Esophagus mucosa (tissue), 1 donor: Measurements from ENCODE around the gene SLC2A5. TPM values are rescaled to one million over a fixed set of nuclear protein-coding genes. Genes with fewer than 3 reads are reported as not detected.
"Not testable (repeated sequence)": the region's sequence is repeated elsewhere in the genome, so short reads cannot be mapped to it uniquely, and the experiment has no call there.

Experiments
- ATAC-seq: fragments of 200-7000 bp; cut with Tn5 transposase; one replicate; pipeline ENCODE4 v1.9.1; 2020
- total RNA-seq: library from RNA; stranded (reverse); gene quantifications from one replicate; pipeline ENCODE4 v1.2.4, GENCODE V29; 2023
- donor health status: DM: yes; HTN: yes; CAD: no.

SLC2A5 gene
- total RNA-seq, 1 donor from 2014 or later: 5.9 TPM

GRCh38 chr1:9033363-9033762, 36.1 kb downstream of the SLC2A5 start:
- no peak for ATAC-seq

DNA sequence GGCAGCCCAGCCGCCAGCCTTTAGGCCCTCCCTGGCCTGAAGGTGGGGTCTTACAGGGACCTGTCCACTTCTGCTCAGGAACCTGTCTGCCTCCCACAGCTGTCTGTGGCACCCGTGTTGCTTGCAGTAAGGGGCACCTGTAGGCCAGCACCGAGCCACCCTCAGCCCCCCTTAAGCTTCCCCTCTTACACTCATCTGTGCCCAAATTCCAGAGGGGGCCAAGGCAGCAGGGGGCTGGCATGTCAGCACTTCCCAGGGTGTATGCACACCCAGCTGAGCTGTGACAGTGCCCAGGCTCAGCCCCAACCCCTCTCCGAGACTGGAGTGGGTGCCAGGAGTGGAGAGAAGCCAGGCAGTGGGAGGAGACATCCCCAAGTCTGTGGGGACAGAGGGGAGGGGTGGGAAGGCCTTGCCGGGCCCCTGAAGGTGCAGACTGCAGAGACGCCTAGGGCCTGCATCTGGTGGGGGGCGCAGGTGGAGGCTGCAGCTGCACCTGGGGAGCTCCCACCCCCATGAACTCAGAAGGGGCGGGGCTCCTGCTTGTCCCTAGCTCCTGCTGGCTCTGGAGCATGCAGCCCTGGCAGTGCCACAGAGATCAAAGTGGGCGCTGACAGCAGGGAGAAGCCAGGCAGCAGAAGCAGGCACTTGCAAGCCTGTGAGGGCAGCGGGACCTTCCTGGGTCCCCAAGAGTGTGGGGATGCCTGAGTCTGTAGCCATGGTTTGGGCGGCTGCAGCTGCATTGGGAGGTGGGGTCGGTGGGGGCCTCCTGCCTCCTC, 37.8 kb downstream of the SLC2A5 start:
- ATAC-seq: peak; percentile 21

GRCh38 chr1:9031077-9031476, 38.4 kb downstream of the SLC2A5 start:
- ATAC-seq: not testable (repeated sequence)

- ATAC-seq: no peak
Observed at GRCh38 chr1:9028921-9029705, 40.3 kb downstream of the SLC2A5 start.

GRCh38 chr1:9027307-9027706, 42.1 kb downstream of the SLC2A5 start:
- ATAC-seq: no peak

DNA sequence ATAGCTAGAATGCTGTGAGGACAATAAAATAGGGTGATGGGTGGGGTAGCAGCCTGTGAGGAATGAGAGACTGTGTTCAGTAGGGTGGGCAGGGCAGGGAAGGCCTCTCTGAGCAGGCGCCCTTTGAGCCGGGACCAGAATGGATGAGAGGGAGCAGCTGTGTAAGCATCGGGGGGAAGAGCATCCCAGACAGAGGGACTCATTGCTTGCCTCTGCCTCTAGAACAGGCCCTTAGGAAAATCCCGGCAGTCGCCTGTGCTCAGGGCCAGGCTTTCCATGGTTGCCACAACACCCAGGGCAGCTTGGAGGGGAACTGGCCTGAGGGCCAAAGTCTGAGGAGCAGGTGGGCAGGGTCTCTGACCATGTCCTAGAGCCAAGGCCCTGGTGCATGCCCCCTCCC, 44.0 kb downstream of the SLC2A5 start:
- no peak for ATAC-seq

GRCh38 chr1:9024837-9025236, 44.6 kb downstream of the SLC2A5 start:
- no peak for ATAC-seq

DNA sequence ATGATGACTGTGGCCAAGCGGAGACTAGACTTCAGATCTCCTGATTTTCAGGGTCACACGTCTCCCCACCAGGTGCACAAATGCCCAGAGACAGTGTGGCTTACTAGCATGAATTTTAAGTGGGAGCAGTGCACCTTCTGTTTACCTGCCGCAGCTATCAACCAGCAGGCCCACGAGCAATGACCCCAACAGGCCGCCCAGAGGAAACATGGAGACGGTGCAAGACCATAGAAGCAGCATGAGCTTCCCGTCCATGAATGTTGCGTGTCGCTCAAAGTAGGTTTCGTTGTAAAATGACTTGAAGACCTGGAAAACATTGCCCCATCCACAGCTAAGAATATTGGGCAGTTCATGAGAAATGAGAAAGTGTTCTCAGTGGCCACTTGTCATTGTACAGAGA, 46.7 kb downstream of the SLC2A5 start:
- no peak for ATAC-seq

DNA sequence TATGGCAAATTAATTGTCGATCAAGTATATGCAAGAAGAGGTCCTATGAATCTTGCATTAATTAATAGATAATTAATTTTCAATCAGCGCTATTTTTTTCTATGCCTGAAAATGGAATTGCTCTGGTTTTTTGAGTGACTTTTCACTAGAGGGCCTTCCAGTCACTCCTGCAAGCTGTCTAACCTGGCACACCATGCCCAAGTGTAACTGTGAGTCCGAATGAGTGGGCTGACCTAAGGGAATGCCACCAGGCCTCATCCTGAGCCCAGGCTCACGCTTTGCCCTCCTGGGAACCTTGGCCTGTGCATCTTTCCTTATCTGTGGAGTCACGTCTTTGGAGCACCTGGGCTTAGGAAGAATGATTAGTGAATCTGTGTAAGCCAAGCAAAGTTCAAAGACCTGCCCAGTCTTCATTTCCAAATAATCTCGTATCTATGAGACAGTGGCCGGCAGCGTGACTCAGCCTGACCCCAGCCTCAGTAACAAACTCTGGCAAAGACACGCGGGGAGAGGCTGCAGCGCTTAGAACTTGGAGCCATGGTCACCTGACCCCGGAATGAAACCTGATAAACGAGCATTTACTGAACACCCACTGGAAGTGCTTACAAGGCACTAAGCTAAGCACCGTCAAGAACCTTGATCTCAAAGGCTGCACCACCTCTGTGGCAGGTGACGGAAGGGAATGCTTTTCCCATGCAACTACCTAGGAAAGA, 47.3 kb downstream of the SLC2A5 start:
- not testable (repeated sequence) for ATAC-seq

DNA sequence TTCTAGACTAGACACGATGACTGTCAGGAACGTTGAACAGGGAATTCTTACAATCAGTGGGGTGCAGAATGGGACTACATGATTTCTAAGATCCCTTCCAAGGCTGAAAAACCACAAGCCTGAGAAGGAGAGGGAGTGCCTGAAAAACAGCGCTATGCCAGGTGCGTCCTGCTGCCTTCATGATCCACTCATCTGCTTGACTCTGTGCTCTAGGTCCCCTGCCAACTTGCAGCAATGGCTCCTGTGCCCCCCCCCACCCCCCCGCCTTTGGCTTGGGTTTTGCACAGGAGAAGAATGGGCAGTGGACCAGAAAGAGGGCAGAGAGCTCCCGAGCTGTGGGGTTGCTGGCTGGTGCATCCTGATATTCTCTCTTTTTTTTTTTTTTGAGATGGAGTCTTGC, 49.1 kb downstream of the SLC2A5 start:
- no peak for ATAC-seq

DNA sequence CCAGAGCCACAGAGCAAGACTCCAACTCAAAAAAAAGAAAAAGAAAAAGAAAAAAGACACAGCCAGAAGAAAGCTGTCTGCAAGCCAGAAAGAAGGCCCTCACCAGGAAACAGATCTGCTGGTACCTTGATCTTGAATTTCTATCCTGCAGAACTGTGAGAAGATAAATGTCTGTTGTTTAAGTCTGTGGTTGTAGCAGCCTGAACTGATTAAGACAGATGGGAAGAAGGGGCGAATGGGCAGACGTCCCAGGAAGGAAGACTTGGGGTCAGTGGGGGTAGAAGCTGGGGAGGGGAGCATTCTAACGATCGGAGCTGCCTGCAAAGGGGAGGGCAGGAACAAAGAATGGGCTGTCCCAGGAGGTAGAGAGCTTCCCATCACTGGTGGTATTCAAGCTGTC, 49.5 kb downstream of the SLC2A5 start:
- no peak for ATAC-seq

DNA sequence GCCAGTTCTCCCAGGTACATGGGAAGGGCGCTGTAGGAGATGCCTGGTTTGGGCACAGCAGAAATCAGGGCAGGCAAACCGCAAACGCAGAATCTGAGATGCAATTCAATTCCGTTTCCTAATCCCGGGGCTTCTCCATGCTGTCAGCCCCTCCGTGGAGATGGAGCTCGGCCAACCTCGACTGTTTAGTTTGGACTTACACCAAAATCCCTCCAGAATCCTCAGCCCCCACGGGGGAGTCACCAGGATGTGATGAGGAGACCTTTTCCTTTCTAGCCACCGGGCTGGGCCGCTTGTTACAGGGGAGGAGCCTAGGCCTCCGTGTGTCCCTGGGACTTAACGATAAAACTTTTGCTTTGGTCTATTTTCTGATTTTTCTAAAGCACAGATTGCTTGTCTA, 51.1 kb downstream of the SLC2A5 start:
- no peak for ATAC-seq

GRCh38 chr1:9016455-9016854, 53.0 kb downstream of the SLC2A5 start:
- ATAC-seq: no peak

DNA sequence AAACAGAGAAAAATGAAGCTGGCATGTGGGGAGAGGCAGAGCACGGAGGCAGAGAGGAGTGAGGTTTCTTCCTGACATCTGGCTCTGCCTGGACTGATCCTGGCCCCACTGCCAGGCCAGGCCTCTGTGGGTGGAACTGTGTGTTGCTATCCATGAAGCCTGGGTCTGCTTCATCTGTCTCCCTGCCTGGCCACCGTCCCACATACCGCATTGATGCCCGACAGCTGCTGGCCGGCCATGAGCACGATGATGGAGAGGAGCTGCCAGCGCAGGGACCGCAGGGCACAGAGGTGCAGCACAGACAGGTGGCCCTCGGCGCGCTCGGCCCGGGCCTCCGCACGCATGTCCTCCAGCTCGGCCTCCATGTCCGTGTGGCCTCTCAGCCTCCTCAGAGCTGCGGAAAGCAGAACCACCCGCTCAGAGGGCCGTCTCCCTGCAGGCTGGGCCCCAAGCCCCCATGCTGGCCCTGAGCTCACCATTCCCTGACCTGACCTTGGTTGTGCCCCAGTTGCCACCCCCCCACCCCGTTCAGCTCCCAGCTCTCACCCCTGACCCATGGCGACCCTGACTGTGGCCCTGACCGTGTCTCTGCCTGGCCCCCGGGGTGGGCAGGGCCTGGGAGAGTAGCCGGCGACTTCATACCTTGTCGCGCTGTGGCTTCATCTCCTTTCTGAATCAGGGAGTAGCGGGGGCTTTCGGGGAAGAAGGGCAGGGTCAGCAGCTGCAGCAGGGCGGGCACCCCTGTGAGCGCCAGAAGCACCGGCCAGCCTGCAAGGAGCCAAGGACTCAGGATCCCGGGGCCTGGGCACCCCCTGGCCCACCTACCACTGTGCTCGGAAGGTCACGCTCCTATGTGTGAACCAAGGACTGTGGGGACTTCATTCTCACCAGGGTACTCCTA, 54.7 kb downstream of the SLC2A5 start:
- no peak for ATAC-seq

- ATAC-seq: no peak
Observed at GRCh38 chr1:9013819-9014218, 55.6 kb downstream of the SLC2A5 start.

GRCh38 chr1:9010781-9011323, 58.6 kb downstream of the SLC2A5 start:
- peak; percentile 41 for ATAC-seq

DNA sequence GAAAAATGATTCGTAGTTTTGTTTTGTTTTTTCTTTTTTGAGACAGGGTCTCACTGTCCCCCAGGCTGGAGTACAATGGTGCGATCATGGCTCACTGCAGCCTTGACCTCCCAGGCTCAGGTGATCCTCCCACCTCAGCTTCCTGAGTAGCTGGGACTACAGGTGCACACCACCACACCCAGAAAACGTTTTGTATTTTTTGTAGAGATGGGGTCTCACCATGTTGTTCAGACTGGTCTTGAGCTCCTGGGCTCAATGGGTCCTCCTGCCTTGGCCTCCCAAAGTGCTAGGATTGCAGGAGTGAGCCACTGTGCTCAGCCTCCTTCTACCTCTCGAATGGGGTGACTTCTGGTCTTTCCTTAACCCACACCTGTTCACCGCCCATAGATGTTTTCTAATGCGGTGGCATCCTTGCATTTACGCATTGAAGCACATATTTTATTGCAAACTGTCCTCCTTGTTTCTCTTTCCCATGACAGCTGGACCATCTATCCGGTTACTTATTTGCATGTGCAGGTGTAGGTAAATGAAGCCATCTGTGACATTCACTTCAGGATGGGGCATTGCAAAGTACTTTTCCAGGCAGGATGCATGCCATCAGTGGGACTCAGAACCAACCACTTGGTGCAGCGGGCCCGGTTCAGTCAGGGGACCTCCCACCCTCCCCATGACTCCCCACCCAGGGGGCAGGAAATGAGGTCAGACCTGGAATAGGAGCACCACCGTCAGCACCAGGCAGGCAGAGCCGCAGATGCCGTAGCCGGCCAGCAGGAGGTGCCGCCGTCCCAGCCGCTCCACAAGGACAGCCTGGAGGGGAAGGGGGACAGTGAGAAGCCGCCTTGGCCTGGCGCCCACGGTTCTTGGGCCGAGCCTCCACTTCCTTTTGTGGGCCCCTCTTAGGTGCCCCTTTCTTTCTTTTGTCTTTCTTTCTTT, 59.7 kb downstream of the SLC2A5 start:
- no peak for ATAC-seq

GRCh38 chr1:9008236-9008635, 61.2 kb downstream of the SLC2A5 start:
- no peak for ATAC-seq

DNA sequence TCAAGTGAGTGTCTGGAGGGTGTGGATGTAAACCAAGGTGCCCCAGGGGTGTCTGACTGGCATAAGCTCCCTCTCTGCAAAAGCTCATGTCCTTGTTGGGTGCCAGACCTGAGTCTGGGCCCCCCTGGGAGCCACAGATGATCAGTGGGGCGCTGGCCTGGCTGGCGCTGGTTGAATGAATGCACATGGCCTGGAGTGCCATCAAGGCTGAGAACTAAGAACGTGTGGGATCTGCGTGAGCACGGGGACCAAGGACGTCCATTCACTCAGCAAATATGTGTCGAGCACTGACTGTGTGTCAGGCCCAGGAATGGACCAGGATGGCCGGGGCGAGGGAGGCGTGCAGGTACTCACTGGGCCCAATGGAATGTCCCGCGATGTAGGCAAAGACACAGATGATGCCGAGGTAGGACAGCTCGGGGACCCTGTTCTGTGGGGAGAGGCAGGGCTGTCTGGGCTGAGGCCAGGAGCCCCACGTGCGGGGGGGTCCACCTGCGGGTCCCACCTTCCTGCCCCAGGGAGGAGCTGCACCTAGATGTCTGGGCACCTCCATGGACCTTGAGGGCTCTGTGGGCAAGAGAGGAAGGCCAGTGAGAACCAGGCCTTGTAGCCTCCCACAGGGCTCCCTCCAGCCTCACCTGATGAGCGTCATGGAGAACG, 62.3 kb downstream of the SLC2A5 start:
- ATAC-seq: no peak

GRCh38 chr1:9005395-9005708, 64.1 kb downstream of the SLC2A5 start:
- ATAC-seq: no peak
